VCaP (cell line): ENCODE data around the gene MEN1.
A peak's percentile ranks its signal among the peaks of the same experiment; 100 is the strongest.

Experiments used
- H3K27ac ChIP-seq: fragments of 450-650 bp; 2 replicates; pipeline ENCODE4 v1.5.1; 2017
- TF ChIP-seq, protein P1 (sequence below): fragments of 450-650 bp; conservative IDR thresholded peaks from 2 replicates; pipeline ENCODE4 v1.5.1; 2017; ENCODE audit warnings: mild to moderate bottlenecking, moderate library complexity

The MEN1 gene

DNA sequence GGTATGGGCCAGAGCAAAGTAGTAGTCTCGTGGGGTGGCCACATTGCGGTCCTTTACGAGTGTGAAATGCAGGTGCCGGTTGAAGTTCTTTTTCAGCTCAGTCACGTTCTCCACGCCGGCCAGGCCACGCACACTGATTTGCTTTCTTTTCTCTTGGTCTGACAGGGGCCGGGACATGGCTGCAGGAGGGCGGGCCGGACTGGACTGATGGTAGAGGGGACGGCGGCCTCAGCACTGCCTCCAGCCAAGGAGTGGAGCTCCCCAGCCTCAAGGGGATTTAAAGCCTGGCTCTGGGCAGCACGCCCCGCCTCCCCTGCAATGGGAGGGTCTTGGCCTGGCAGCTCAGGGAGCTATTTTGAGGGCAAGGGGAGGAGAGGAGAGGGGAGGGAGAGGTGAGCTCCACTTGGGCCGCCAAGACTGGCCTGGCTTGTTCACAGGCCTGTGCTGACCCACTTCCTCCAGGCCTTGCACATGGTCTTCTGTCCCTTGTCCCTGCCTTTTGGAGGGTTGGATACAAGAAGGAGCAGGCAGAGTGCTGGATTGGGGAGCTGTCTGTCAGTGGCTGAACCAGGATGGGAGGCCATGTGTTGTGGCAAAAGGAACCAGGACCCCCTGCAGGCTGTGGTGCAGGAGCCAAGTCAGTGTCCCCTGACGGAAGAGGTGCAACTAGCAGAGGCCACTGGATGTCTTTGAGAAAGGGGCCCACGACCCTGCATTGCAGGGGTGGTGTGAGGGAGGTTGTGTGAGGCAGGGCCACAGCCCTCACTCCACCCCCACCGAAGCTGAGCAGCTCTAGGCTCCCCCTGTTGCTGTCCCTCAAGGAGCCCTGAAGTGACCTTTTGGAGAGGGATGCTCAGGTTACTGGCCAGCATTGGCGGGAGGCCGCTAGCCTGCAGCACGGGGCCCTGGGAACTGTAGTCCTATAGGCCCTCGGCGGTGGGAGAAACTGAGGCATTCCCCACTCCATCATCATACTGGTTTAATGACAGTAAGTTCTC, 50.3 kb downstream of the MEN1 start, which contains the start of gene PYGM:
Gene PYGM, minus strand, starts transcription at position 253 of the 998 bp plus-strand sequence. Its CDS starts 76 bp downstream, at position 177.
- peak within 1 kb of the TSS; percentile 36 for H3K27ac ChIP-seq
- TF ChIP-seq, protein P1, sequence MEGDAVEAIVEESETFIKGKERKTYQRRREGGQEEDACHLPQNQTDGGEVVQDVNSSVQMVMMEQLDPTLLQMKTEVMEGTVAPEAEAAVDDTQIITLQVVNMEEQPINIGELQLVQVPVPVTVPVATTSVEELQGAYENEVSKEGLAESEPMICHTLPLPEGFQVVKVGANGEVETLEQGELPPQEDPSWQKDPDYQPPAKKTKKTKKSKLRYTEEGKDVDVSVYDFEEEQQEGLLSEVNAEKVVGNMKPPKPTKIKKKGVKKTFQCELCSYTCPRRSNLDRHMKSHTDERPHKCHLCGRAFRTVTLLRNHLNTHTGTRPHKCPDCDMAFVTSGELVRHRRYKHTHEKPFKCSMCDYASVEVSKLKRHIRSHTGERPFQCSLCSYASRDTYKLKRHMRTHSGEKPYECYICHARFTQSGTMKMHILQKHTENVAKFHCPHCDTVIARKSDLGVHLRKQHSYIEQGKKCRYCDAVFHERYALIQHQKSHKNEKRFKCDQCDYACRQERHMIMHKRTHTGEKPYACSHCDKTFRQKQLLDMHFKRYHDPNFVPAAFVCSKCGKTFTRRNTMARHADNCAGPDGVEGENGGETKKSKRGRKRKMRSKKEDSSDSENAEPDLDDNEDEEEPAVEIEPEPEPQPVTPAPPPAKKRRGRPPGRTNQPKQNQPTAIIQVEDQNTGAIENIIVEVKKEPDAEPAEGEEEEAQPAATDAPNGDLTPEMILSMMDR, result no peak

DNA sequence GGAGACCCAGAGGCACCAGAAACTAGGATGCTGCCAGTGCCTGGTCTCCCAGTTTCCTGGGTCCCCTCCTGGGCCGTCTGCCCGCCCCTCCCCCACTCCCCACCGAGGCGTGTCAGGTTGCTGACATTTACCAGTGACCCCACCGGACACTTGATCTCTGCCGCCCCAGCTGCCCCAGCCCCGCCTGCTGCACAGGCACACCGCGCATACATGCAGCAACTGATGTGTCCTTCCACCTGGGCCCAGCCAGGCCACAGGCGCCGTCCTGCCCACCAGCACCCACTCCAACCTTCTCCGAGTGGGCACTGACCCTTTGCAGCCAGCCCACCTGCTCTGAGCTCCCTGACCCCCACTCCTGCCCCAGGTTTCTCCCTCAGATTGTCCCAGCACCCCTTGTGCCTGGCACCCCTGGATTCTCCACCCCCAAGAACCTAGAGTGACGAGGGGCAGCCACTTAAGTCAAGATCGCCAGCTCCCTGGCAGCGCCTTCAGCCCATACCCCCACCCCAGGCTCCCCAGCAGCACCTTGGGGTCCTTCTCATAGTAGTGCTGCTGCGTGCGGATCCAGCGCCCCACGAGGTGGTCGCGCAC, 51.1 kb downstream of the MEN1 start:
- TF ChIP-seq, protein P1, result no peak
- peak overlapping the region; percentile 36; the same call in 1 of the 2 replicates for H3K27ac ChIP-seq

DNA sequence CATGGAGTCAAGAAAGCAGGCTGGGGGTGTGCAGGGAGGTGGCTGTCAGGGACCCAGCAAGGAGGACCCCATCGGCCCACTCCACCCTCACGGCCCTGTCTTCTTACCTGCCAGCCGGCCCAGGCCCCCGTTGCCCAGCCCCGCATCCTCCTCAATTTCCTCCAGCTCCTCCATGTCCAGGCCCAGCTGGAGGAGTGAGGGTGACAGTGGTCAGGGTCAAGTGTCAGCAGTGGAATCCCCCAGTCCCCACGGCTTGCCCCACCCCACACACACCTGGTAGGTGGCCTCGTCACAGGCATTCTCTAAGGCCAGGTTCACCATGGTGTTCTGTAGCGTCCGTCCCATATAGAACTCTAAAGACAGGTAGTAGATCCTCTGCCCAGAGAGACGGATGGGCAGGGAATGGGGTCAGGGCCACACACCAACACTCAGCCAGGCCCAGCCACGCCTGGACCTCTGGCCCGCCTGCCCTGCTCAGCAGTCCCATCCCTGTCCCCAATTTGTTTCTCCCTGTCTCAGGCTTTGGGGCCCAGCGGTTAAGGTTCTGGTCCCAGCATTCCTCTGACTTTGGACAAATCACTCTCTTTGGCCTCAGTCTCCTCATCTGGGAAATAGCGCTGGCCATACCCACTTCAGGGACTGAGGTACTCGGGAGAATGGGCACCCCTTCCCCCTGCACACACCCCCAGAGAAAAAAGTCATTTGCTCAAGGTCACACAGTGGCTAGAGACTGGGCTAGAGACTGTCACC, 51.8 kb downstream of the MEN1 start:
- TF ChIP-seq, protein P1, result no peak
- no peak overlapping the region for H3K27ac ChIP-seq

DNA sequence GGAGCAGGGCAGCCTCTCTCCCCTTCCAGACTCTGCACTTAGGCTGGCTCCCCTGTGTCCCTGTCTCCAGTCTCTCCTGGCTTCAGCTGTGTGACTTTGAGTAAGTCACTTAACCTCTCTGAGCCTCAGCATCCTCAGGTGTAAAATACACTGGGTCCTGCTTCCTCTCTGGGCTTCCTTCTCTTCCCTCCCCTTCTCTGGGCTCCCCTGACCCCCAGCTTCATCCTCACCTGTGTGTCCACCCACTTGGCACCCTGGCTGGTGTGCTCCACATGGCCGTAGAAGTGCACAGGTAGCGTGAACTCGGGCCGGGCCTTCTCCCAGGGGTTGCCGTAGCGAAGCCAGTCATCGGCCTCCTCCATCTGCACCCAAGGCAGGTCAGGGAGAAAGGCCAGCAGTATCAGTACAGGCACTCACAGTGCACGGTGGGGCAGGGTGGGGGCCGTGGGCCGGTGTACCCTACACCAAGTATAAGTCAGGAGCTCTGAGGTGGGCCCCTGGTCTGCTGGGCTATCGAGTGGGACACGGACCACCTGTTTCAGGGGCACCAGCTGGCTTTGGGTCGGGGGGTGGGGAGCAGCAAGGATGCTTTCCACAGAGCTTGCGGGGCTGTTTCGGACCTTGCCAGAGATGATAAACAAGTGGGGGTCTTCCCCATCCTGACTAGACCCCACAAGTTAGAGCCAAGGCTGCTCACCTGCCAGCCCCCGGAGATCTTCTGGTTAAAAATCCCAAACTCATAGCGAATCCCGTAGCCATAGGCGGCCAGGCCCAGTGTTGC, 52.6 kb downstream of the MEN1 start:
- TF ChIP-seq, protein P1, result no peak

DNA sequence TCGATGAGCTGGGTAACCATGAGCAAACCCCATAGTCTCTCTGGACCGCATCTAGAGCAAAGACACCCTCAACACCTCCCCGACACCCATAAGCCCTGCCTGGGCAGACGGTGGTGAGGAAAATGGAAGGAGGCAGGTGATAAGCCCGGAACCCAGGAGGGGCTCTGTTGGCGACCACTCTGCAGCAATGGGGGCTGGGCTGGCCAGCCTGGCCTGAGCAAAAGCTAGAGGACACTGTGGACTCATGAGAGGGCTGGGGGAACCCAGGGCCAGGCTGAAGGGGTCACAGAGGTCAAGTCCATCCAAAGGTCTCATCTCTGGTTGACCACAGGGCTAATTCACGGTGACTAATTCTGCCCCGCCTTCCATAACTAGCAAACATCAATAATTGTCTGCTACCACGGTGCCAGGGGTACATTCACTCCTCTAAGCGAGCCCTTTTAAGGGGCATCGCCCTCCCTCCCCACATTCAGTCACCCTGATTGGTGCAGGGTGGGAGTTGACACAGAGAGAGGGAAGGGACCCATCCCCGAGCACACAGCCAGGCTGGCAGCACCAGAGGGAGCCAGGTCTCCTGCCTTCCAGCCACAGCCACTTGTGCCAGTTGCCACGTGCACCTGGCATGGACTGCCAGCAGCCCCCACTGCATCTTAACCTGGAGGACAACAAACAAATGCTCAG, 54.5 kb downstream of the MEN1 start:
- TF ChIP-seq, protein P1, result no peak
- H3K27ac ChIP-seq, result no peak overlapping the region

More for the DNA sequence above, 52.6 kb downstream of the MEN1 start:
- no peak overlapping the region for H3K27ac ChIP-seq

DNA sequence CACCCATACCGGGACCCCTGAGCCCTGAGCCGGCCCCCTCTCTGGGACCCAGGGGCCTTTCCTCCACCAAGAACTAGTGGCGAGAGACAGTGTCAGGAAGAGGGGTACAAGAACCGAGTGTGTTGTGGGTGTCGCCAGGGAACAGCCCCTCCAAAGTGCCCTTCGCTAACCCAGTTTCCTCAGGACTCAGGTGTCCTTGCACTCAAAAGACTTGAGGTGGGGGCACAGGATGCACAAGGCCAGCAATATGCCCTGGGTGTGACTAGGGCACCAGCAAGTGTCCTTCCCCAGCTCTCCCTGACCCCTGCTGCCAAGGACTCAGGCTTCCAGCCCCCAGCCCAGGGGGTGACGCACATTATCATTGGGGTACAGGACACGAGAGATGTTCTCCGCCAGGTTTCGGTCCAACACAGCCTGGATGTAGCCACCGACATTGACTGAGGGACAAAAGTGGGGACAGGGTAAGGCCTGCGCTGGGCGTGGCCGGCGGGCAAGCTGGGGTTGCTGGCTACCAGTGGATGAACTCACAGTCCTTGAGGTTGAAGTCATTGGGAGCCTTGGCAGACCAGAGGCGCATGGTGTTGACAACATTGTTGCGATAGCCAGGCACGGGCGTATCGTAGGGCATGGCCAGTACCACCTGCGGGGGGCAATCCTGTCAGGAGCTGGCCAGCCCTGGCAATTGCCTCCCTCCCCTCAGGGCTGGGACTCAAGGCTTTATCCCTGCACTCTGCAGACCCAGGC, 55.3 kb downstream of the MEN1 start:
- TF ChIP-seq, protein P1, result no peak
- no peak overlapping the region for H3K27ac ChIP-seq
